Mammary epithelial cell (primary cell): ENCODE results near the gene TCERG1L.

Experiments used
- CTCF ChIP-seq, 2 donors: IDR thresholded peaks in 1 of 2; conservative IDR thresholded peaks in 1 of 2; 2 replicates each; pipeline ENCODE4 v1.5.1; 2011 to 2012; ENCODE audit warnings: inconsistent platforms in 2 of 2, low read length in 2 of 2, mild to moderate bottlenecking in 2 of 2, control low read depth in 1 of 2, low read depth in 1 of 2; ENCODE audit not compliant: insufficient read depth in 1 of 2; ENCODE audit errors: extremely low read depth in 1 of 2
- EZH2 ChIP-seq: IDR thresholded peaks from 2 replicates; pipeline ENCODE4 v1.6.1; 2012; ENCODE audit warnings: low read length, inconsistent platforms, borderline replicate concordance

GRCh38 chr10:131238669-131239280 lies 72.7 kb downstream of the TCERG1L start:
- TF ChIP-seq CTCF (conservative IDR thresholded peaks at IDR 0.05 in 1 of 2, IDR thresholded peaks at IDR 0.05 in 1 of 2; ENCODE audit: extremely low read depth in 1 of 2, insufficient read depth in 1 of 2, low read depth in 1 of 2, low read length in 2 of 2) (no peak), EZH2 (no peak)
